Endothelial cell of umbilical vein (primary cell): ENCODE data around the gene C17orf58. TPM values are rescaled to one million over a fixed set of nuclear protein-coding genes. Genes with fewer than 3 reads are reported as not detected.

Experiments used
- BruUV-seq: library from RNA; stranded (reverse); fragments of 400-500 nt; replicated peaks from 2 replicates; lab custom pipeline; 2021; lab: Mats Ljungman, UMichigan
- CTCF ChIA-PET: fragments of 300-600, 350-600 bp; sonication (Branson Sonifier 250); formaldehyde crosslinking; loops from one replicate; lab custom pipeline; 2021; ENCODE audit warnings: antibody characterized with exemption, inconsistent platforms; lab: Charles Lee
- POLR2A ChIA-PET: fragments of 300-600, 350-600 bp; sonication (Branson Sonifier 250); formaldehyde crosslinking; loops from one replicate; lab custom pipeline; 2021; ENCODE audit warnings: antibody characterized with exemption, inconsistent platforms; lab: Charles Lee
- DNase-seq: peaks from one replicate; pipeline ENCODE4 v3.0.0-alpha.2; 2011; ENCODE audit warnings: low read depth, low spot score
- FAIRE-seq: peaks from 2 replicates; lab custom pipeline; 2011; peaks lifted over from hg19 to GRCh38; lab: Jason Lieb, UNC
- H2AFZ ChIP-seq: 2 replicates; pipeline ENCODE4 v1.6.0; 2012; ENCODE audit warnings: low read depth, low read length, control low read depth, inconsistent platforms
- H3K27ac ChIP-seq: 2 replicates; pipeline ENCODE4 v1.5.1; 2011; ENCODE audit warnings: low read depth, mild to moderate bottlenecking, control low read depth, low read length, moderate library complexity; ENCODE audit not compliant: insufficient read depth
- H3K27me3 ChIP-seq, 2 experiments: 2 replicates each; pipeline versions ENCODE4 v1.6.0 to v1.6.1; 2011; ENCODE audit warnings: low read length in 2 of 2, mixed read lengths in 1 of 2; ENCODE audit not compliant: control insufficient read depth in 2 of 2, insufficient read depth in 2 of 2
- H3K36me3 ChIP-seq, 2 experiments: 2 replicates in 1 of 2; 3 replicates in 1 of 2; pipeline ENCODE4 v1.5.1; 2011; ENCODE audit warnings: low read length in 2 of 2, mild to moderate bottlenecking in 1 of 2, moderate library complexity in 1 of 2; ENCODE audit not compliant: control insufficient read depth in 2 of 2, insufficient read depth in 2 of 2; ENCODE audit errors: extremely low read depth in 1 of 2
- H3K4me1 ChIP-seq: 3 replicates; pipeline ENCODE4 v1.5.1; 2011; ENCODE audit warnings: mild to moderate bottlenecking, low read length; ENCODE audit not compliant: control insufficient read depth, insufficient read depth; ENCODE audit errors: extremely low read depth
- H3K4me2 ChIP-seq: 2 replicates; pipeline ENCODE4 v1.6.1; 2011; ENCODE audit warnings: low read length, control low read depth, mixed read lengths; ENCODE audit not compliant: insufficient read depth
- H3K4me3 ChIP-seq, 3 experiments: fragments of 200-600 bp in 1 of 3; sonication (generic), shearing (Covaris generic) in 1 of 3; replicated peaks in 1 of 3; 2 replicates each; pipeline ENCODE4 v1.5.1; 2011 to 2016; ENCODE audit warnings: control low read depth in 3 of 3, low read length in 3 of 3, mild to moderate bottlenecking in 2 of 3, inconsistent platforms in 1 of 3, low read depth in 1 of 3, moderate library complexity in 1 of 3; ENCODE audit not compliant: insufficient read depth in 1 of 3
- H3K79me2 ChIP-seq: 2 replicates; pipeline ENCODE4 v1.6.0; 2012; ENCODE audit warnings: low read length, inconsistent platforms; ENCODE audit not compliant: control insufficient read depth, insufficient read depth
- H3K9ac ChIP-seq: replicated peaks from 2 replicates; pipeline ENCODE3; 2011; ENCODE audit warnings: low read length, control low read depth; ENCODE audit not compliant: insufficient read depth; ENCODE audit errors: extremely low read depth
- H3K9me1 ChIP-seq: replicated peaks from 3 replicates; pipeline ENCODE4 v1.6.0; 2011; ENCODE audit warnings: mild to moderate bottlenecking, low read length; ENCODE audit not compliant: control insufficient read depth, insufficient read depth; ENCODE audit errors: extremely low read depth
- H3K9me3 ChIP-seq: replicated peaks from 2 replicates; pipeline ENCODE4 v1.5.1; 2012; ENCODE audit warnings: low read length, inconsistent platforms; ENCODE audit not compliant: control insufficient read depth, insufficient read depth
- H4K20me1 ChIP-seq: replicated peaks from 2 replicates; pipeline ENCODE3; 2011; ENCODE audit warnings: mild to moderate bottlenecking, low read length; ENCODE audit not compliant: control insufficient read depth, insufficient read depth; ENCODE audit errors: extremely low read depth
- EZH2 ChIP-seq: IDR thresholded peaks from 2 replicates; pipeline ENCODE4 v1.6.1; 2012; ENCODE audit warnings: borderline replicate concordance, low read depth, mild to moderate bottlenecking, moderate library complexity, low read length, inconsistent platforms; ENCODE audit not compliant: severe bottlenecking
- GATA2 ChIP-seq: IDR thresholded peaks from 2 replicates; pipeline ENCODE4 v1.7.0; 2011; ENCODE audit warnings: low read depth, mild to moderate bottlenecking, moderate library complexity, mixed read lengths, low read length; ENCODE audit not compliant: insufficient read length, insufficient read depth
- JUN ChIP-seq: IDR thresholded peaks from 2 replicates; pipeline ENCODE4 v1.6.1; 2011; ENCODE audit warnings: borderline replicate concordance, low read depth; ENCODE audit not compliant: insufficient read length, insufficient read depth
- MAX ChIP-seq: IDR thresholded peaks from 2 replicates; pipeline ENCODE4 v1.6.1; 2011; ENCODE audit not compliant: insufficient read depth, insufficient read length
- MYC ChIP-seq: IDR thresholded peaks from one replicate; pipeline ENCODE4 v1.6.1; 2011; ENCODE audit warnings: mild to moderate bottlenecking, low read depth, low read length
- POLR2A ChIP-seq: IDR thresholded peaks from 2 replicates; pipeline ENCODE4 v1.6.1; 2012; ENCODE audit warnings: low read depth, mild to moderate bottlenecking, control low read depth, low read length
- POLR2AphosphoS5 ChIP-seq: IDR thresholded peaks from 2 replicates; pipeline ENCODE4 v1.6.1; 2012; ENCODE audit warnings: low read depth, mild to moderate bottlenecking, control low read depth, low read length, moderate library complexity; ENCODE audit not compliant: insufficient read depth
- dilution Hi-C: fragments of 300-500 bp; cut with MboI; formaldehyde crosslinking; loops from one replicate; pipeline ENCODE4 v1.15.0; 2019; ENCODE audit warnings: low sequenced_read_pairs; ENCODE audit not compliant: extremely low pct_ligation_motif_present
- intact Hi-C: fragments of 100-400 bp; cut with micrococcal nuclease; formaldehyde crosslinking; loops from one replicate; pipeline ENCODE4 v1.10.0; 2022
- polyA plus RNA-seq, 4 experiments: library from polyadenylated mRNA; depleted of rRNA in 3 of 4; stranded (reverse) in 3 of 4; unstranded in 1 of 4; fragments of >200 nt; gene quantifications; 2 replicates each; pipeline versions ENCODE4 v1.2.1 to v1.2.3, GENCODE V29; 2011 to 2012; ENCODE audit warnings: missing spikeins in 1 of 4
- total RNA-seq: library from RNA; stranded (reverse); gene quantifications from 2 replicates; pipeline ENCODE4 v1.2.3, GENCODE V29; 2021
- TF ChIP-seq, protein P1 (sequence below), 2 donors: IDR thresholded peaks; 1 replicate in 1 of 2; 2 replicates in 1 of 2; pipeline ENCODE4 v1.5.1; 2011; ENCODE audit warnings: low read length in 2 of 2, mild to moderate bottlenecking in 2 of 2, moderate library complexity in 2 of 2, control low read depth in 1 of 2, inconsistent platforms in 1 of 2, low read depth in 1 of 2; ENCODE audit not compliant: insufficient read depth in 1 of 2; ENCODE audit errors: extremely low read depth in 1 of 2

The C17orf58 gene
- total and polyA plus RNA-seq, 2 donors (not counting 3 experiments of a cell fraction or from before 2014, with no cell fraction given), result 24.5 to 35.5 TPM

GRCh38 chr17:67959510-67959909 lies 36.8 kb downstream of the C17orf58 start:
- no peak overlapping the region for H3K27ac ChIP-seq
- no peak overlapping the region for H3K9ac ChIP-seq
- H3K9me3 ChIP-seq, result no peaks in the 10 kb centered on the region
- no TSS peak for BruUV-seq
- no peak overlapping the region for H3K4me2 ChIP-seq
- no peaks in the 10 kb centered on the region for H4K20me1 ChIP-seq
- POLR2A ChIA-PET, result no interaction called here
- H3K27me3 ChIP-seq, result no peaks in the 10 kb centered on the region
- FAIRE-seq (no peak), DNase-seq (no peak)
- CTCF ChIA-PET, result interaction anchor here (1.1 to 2.1 kb wide), 5 partner anchors 11 to 83 kb away, joined by 3 to 11 read pairs (median 3); no protein-coding TSS in a partner anchor
- intact Hi-C loops (no loop called here), dilution Hi-C loops (no loop called here)
- H3K4me1 ChIP-seq, result peaks cover 2% of the 10 kb centered on the region
- no peaks in the 10 kb centered on the region for H3K9me1 ChIP-seq
- H3K36me3 ChIP-seq, result peaks cover 4 to 9% of the 10 kb centered on the region in 2 experiments
- H2AFZ ChIP-seq, result no peak overlapping the region
- no peaks in the 10 kb centered on the region for H3K79me2 ChIP-seq
- TF ChIP-seq EZH2 (no peak), POLR2AphosphoS5 (no peak), JUN (no peak), GATA2 (no peak), MAX (no peak), MYC (no peak), POLR2A (no peak)
- TF ChIP-seq, protein P1, sequence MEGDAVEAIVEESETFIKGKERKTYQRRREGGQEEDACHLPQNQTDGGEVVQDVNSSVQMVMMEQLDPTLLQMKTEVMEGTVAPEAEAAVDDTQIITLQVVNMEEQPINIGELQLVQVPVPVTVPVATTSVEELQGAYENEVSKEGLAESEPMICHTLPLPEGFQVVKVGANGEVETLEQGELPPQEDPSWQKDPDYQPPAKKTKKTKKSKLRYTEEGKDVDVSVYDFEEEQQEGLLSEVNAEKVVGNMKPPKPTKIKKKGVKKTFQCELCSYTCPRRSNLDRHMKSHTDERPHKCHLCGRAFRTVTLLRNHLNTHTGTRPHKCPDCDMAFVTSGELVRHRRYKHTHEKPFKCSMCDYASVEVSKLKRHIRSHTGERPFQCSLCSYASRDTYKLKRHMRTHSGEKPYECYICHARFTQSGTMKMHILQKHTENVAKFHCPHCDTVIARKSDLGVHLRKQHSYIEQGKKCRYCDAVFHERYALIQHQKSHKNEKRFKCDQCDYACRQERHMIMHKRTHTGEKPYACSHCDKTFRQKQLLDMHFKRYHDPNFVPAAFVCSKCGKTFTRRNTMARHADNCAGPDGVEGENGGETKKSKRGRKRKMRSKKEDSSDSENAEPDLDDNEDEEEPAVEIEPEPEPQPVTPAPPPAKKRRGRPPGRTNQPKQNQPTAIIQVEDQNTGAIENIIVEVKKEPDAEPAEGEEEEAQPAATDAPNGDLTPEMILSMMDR (IDR thresholded peaks at IDR 0.05; ENCODE audit: extremely low read depth in 1 of 2, insufficient read depth in 1 of 2, low read depth in 1 of 2, low read length in 2 of 2), result no peak
- no peak overlapping the region for H3K4me3 ChIP-seq
